Activated CD4-positive, alpha-beta T cell treated with anti-CD3 and anti-CD28 coated beads for 4 hours (primary cell): Measurements from ENCODE around the gene AARS2.

Experiments
- DNase-seq, 2 donors: peaks; one replicate each; pipeline ENCODE4 v3.0.0-alpha.2; 2020

The AARS2 gene

GRCh38 chr6:44260011-44260410 lies 53.1 kb downstream of the AARS2 start:
- no peak for DNase-seq

GRCh38 chr6:44258921-44259320 lies 54.2 kb downstream of the AARS2 start:
- DNase-seq, result no peak

- DNase-seq, result no peak
Measured at GRCh38 chr6:44258325-44258863, 54.8 kb downstream of the AARS2 start.

- no peak for DNase-seq
Measured at GRCh38 chr6:44257753-44258324, 55.3 kb downstream of the AARS2 start.

GRCh38 chr6:44257025-44257752 lies 56.0 kb downstream of the AARS2 start, which contains the start of gene SLC35B2:
TSS of gene SLC35B2 (minus strand) at chr6:44257528. CDS start at chr6:44257410, 118 bp downstream.
- DNase-seq, result peak; percentile 59 to 67

- no peak for DNase-seq
Measured at GRCh38 chr6:44256775-44257024, 56.4 kb downstream of the AARS2 start.

GRCh38 chr6:44255871-44256774 lies 57.0 kb downstream of the AARS2 start:
- DNase-seq, result no peak

GRCh38 chr6:44255105-44255808 lies 57.9 kb downstream of the AARS2 start:
- peak in 1 of 2 donors; percentile 32 for DNase-seq

GRCh38 chr6:44254191-44255104 lies 58.7 kb downstream of the AARS2 start:
- peak in 1 of 2 donors; percentile 29 for DNase-seq

- DNase-seq, result peak; percentile 57 to 62
Measured at GRCh38 chr6:44253307-44254101, 59.6 kb downstream of the AARS2 start.

- DNase-seq, result no peak
Measured at GRCh38 chr6:44251576-44252524, 61.3 kb downstream of the AARS2 start.

GRCh38 chr6:44250718-44251123 lies 62.4 kb downstream of the AARS2 start:
- no peak for DNase-seq

GRCh38 chr6:44250067-44250717 lies 63.0 kb downstream of the AARS2 start:
- no peak for DNase-seq
